ENCODE measurements around the gene DNAJC22. TPM values are rescaled to one million over a fixed set of nuclear protein-coding genes. Genes with fewer than 3 reads are reported as not detected.
"Not testable (repeated sequence)": the region's sequence is repeated elsewhere in the genome, so short reads cannot be mapped to it uniquely, and the experiment has no call there.

Gene DNAJC22
- total and polyA plus RNA-seq, 2 of the 13 experiments (the other 11 are each of a cell fraction or from before 2014, with no cell fraction given): 25.2 to 31.7 TPM

DNA sequence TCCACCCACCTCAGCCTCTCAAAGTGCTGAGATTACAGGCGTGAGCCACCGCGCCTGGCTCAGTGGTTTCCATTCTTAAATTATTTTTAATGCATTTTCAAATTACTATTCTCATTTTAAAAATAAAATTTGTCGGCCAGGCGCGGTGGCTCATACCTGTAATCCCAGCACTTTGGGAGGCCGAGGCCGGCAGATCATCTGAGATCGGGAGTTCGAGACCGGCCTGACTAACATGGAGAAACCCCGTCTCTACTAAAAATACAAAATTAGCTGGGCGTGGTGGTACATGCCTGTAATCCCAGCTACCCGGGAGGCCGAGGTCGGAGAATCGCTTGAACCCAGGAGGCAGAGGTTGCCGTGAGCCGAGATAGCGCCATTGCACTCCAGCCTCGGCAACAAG, 12.9 kb upstream of the DNAJC22 start:
- CTCF ChIA-PET (ENCODE audit: low intra/inter-chr PET ratio, low total read pairs); BruUV-seq (replicated peaks); H3K4me2 ChIP-seq (ENCODE audit: low read depth, low read length); H3K79me2 ChIP-seq (ENCODE audit: insufficient read depth, low read length); DNase-seq (ENCODE audit: low spot score); H2AFZ ChIP-seq (ENCODE audit: low read length); H4K20me1 ChIP-seq (ENCODE audit: insufficient read depth, low read length); H3K9me3 ChIP-seq (ENCODE audit: low read length); H3K9ac ChIP-seq (ENCODE audit: insufficient read depth, low read depth, low read length); H3K27ac ChIP-seq (ENCODE audit: extremely low read length, insufficient read depth, low read length); ATAC-seq; intact Hi-C loops (cut with micrococcal nuclease; ENCODE audit: unreplicated experiment); FAIRE-seq; POLR2A ChIA-PET; in situ Hi-C loops (cut with HindIII; ENCODE audit: extremely low pct_ligation_motif_present, low pct_unique_long_range_greater_than_20kb); H3K4me3 ChIP-seq (replicated peaks in 1 of 3; ENCODE audit: insufficient read depth in 1 of 3, low read depth in 2 of 3, low read length in 3 of 3): not testable (repeated sequence)
- 93% methylated on average over 21 of the region's 21 CpGs for WGBS (ENCODE audit: low lambda C conversion rate)
- Histone ChIP-seq H3K27me3 (ENCODE audit: control insufficient read depth in 1 of 2, insufficient read depth in 2 of 2, low read length in 2 of 2) (peaks cover 2 to 31% of the 10 kb centered on the region in 2 experiments; a peak in 4 of 5 replicates), H3K36me3 (replicated peaks in 1 of 2; ENCODE audit: control insufficient read depth in 1 of 2, insufficient read depth in 2 of 2, low read length in 2 of 2) (peaks cover 6 to 20% of the 10 kb centered on the region in 2 experiments; a peak in 4 of 5 replicates), H3K4me1 (ENCODE audit: insufficient read depth, low read length) (peaks cover 30% of the 10 kb centered on the region)

DNA sequence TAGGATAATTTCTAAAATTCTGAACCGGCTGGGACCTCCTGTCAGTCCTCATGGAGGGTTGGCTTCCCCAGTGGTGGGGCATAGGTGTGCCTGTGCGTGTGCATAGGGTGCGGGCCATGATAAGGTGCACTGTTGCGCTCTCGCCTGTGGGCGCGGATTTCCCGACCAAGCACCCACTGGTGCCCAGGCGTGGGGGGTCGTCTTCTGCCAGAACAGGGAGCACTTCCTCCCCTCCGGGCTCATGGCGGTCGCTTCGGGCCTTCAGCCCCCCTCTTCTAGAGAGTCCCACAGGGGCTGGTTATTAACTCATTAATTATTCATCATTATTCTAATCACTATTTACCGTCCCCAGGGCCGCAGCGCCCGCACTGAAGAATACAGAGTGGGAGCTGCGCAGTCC, 12.5 kb upstream of the DNAJC22 start:
- H3K36me3 ChIP-seq (replicated peaks in 1 of 2; ENCODE audit: control insufficient read depth in 1 of 2, insufficient read depth in 2 of 2, low read length in 2 of 2): peaks cover 3 to 16% of the 10 kb centered on the region in 2 experiments; a peak in 4 of 5 replicates
- no peak for FAIRE-seq
- in situ Hi-C loops (cut with HindIII; ENCODE audit: extremely low pct_ligation_motif_present, low pct_unique_long_range_greater_than_20kb): no loop called here

More for the DNA sequence above, 12.5 kb upstream of the DNAJC22 start:
- no peaks in the 10 kb centered on the region for H3K9me3 ChIP-seq (ENCODE audit: low read length)
- no TSS peak for BruUV-seq (replicated peaks)
- no peaks in the 10 kb centered on the region for H4K20me1 ChIP-seq (ENCODE audit: insufficient read depth, low read length)
- CTCF ChIA-PET (ENCODE audit: low intra/inter-chr PET ratio, low total read pairs): no interaction called here
- no peak overlapping the region for H3K9ac ChIP-seq (ENCODE audit: insufficient read depth, low read depth, low read length)
- H3K27ac ChIP-seq (ENCODE audit: extremely low read length, insufficient read depth, low read length): no peak overlapping the region
- no peak overlapping the region for H3K4me2 ChIP-seq (ENCODE audit: low read depth, low read length)
- 91% methylated on average over 12 of the region's 19 CpGs for WGBS (ENCODE audit: low lambda C conversion rate)
- H3K27me3 ChIP-seq (ENCODE audit: control insufficient read depth in 1 of 2, insufficient read depth in 2 of 2, low read length in 2 of 2): peaks cover 2 to 36% of the 10 kb centered on the region in 2 experiments; a peak in 4 of 5 replicates
- no peak for ATAC-seq
- DNase-seq (ENCODE audit: low spot score): no peak
- intact Hi-C loops (cut with micrococcal nuclease; ENCODE audit: unreplicated experiment): no loop called here
- no peak overlapping the region for H3K4me3 ChIP-seq (replicated peaks in 1 of 3; ENCODE audit: insufficient read depth in 1 of 3, low read depth in 2 of 3, low read length in 3 of 3)
- no peak for TF ChIP-seq HMG20A (CRISPR knock-in tag; IDR thresholded peaks at IDR 0.05; ENCODE audit: borderline replicate concordance)
- TF ChIP-seq SMARCC2 (IDR thresholded peaks at IDR 0.05): no peak
- no peak for TF ChIP-seq SIN3B (IDR thresholded peaks at IDR 0.05; ENCODE audit: low read length)
- TF ChIP-seq ZNF780A (CRISPR knock-in tag; IDR thresholded peaks at IDR 0.05): no peak
- TF ChIP-seq, protein P1, sequence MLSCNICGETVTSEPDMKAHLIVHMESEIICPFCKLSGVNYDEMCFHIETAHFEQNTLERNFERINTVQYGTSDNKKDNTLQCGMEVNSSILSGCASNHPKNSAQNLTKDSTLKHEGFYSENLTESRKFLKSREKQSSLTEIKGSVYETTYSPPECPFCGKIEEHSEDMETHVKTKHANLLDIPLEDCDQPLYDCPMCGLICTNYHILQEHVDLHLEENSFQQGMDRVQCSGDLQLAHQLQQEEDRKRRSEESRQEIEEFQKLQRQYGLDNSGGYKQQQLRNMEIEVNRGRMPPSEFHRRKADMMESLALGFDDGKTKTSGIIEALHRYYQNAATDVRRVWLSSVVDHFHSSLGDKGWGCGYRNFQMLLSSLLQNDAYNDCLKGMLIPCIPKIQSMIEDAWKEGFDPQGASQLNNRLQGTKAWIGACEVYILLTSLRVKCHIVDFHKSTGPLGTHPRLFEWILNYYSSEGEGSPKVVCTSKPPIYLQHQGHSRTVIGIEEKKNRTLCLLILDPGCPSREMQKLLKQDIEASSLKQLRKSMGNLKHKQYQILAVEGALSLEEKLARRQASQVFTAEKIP (CRISPR knock-in tag; IDR thresholded peaks at IDR 0.05; ENCODE audit: borderline replicate concordance): no peak
- no peak for TF ChIP-seq ZNF460 (CRISPR knock-in tag; IDR thresholded peaks at IDR 0.05; ENCODE audit: borderline replicate concordance)
- TF ChIP-seq ZNF7 (CRISPR knock-in tag; IDR thresholded peaks at IDR 0.05): no peak
- no peak for TF ChIP-seq ZSCAN30 (CRISPR knock-in tag; IDR thresholded peaks at IDR 0.05)
- no peak for TF ChIP-seq ZSCAN9 (CRISPR knock-in tag; IDR thresholded peaks at IDR 0.05; ENCODE audit: borderline replicate concordance)
- TF ChIP-seq, protein P2, sequence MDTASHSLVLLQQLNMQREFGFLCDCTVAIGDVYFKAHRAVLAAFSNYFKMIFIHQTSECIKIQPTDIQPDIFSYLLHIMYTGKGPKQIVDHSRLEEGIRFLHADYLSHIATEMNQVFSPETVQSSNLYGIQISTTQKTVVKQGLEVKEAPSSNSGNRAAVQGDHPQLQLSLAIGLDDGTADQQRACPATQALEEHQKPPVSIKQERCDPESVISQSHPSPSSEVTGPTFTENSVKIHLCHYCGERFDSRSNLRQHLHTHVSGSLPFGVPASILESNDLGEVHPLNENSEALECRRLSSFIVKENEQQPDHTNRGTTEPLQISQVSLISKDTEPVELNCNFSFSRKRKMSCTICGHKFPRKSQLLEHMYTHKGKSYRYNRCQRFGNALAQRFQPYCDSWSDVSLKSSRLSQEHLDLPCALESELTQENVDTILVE (CRISPR knock-in tag; IDR thresholded peaks at IDR 0.05): no peak
- no peak for TF ChIP-seq FOXK2 (IDR thresholded peaks at IDR 0.05)
- no peak for TF ChIP-seq KLF13 (CRISPR knock-in tag; IDR thresholded peaks at IDR 0.05)
- no peak for TF ChIP-seq BRD4 (CRISPR knock-in tag; IDR thresholded peaks at IDR 0.05)
- H2AFZ ChIP-seq (ENCODE audit: low read length): no peak overlapping the region
- POLR2A ChIA-PET: interaction anchor here (1.0 kb wide), 1 partner anchor 13 kb away, joined by 3 read pairs; no protein-coding TSS in a partner anchor
- H3K4me1 ChIP-seq (ENCODE audit: insufficient read depth, low read length): peaks cover 30% of the 10 kb centered on the region
- no peaks in the 10 kb centered on the region for H3K79me2 ChIP-seq (ENCODE audit: insufficient read depth, low read length)
